NCI-H146 (cell line): ENCODE data around the gene NCMAP.
A peak's percentile ranks its signal among the peaks of the same experiment; 100 is the strongest.

Experiments
- DNase-seq: peaks from one replicate; lab custom pipeline; 2025; lab: John Stamatoyannopoulos, UW

Gene NCMAP

GRCh38 chr1:24622218-24622617 lies 66.3 kb downstream of the NCMAP start:
- DNase-seq, result no peak

DNA sequence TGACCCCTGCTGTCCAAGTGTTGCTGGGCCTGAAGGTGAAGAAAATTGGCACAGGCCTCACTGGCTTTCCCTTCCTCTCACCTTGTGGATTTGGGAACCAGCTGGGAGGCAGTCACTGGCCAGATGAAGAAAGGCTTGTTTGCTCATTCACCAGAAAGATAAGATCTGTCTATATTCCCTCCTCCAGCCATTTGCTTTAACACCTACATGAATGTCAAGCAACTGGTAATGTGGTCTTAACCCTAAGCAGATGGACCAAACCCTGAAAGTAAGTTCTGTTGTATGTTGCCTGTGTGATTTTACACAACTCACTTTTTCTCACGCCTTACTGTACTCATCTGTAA lies 76.9 kb downstream of the NCMAP start:
- DNase-seq, result no peak

DNA sequence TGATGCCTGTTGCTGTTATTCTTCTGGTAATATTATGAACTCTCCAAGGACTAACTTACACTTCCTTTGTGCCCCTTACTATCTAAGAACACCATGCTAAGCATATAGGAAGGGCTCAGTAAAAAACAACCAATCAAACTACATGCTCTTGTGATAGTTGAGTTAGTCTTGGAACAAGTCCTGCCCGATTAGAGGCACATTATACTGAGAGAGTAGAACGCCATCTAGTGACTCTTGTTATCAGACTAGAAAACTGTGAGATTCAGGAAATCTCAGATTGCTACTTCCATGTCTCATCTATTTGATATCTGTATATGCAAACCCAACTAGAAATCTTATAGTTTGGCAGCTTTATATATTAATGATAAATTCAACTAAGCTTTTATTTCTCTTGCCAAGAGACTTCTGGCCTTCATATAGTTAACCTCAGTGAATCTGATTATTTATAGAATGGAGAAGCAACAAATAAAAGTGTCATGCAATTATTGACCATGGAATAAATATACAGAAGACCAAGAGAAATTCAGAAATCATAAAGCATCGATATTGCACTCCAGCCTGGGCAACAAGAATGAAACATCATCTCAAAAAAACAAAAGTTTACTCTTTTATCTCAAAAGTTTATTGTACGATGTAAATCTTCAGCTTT lies 79.4 kb downstream of the NCMAP start:
- peak; percentile 38 for DNase-seq

- no peak for DNase-seq
Observed at GRCh38 chr1:24636661-24637357, 80.9 kb downstream of the NCMAP start.

GRCh38 chr1:24639094-24639493 lies 83.2 kb downstream of the NCMAP start:
- no peak for DNase-seq

- DNase-seq, result no peak
Observed at GRCh38 chr1:24639881-24640280, 84.0 kb downstream of the NCMAP start.

GRCh38 chr1:24640288-24640687 lies 84.4 kb downstream of the NCMAP start:
- no peak for DNase-seq

DNA sequence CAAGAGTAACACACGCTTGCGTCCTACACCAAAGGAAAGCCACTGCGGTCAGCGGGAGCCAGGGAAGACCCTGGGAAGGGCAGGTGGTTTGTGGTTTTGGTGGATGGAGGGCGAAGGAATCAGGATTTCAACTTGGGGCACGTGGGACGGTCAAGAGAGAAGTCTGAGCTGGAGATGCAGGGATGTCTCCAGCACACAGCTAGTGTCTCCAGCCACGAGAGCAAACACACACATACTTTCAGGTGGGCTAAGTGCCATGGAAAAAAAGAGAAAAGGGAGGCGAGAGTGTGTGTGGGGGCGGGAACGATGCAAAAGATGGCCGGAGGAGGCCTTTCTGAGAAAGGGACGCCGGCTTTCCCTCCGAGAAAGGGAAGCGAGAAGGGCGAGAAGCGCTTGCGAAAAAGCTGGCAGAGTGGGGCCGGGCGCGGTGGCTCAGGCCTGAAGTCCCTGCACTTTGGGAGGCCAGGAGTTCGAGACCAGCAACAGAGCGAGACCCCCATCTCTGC lies 85.8 kb downstream of the NCMAP start:
- peak; percentile 10 for DNase-seq

- DNase-seq, result peak; percentile 99
Observed at GRCh38 chr1:24642481-24643362, 86.8 kb downstream of the NCMAP start, which contains the start of gene SRRM1. Gene SRRM1, plus strand, starts transcription at chr1:24643302. Its CDS starts 25 bp downstream, at chr1:24643327.

DNA sequence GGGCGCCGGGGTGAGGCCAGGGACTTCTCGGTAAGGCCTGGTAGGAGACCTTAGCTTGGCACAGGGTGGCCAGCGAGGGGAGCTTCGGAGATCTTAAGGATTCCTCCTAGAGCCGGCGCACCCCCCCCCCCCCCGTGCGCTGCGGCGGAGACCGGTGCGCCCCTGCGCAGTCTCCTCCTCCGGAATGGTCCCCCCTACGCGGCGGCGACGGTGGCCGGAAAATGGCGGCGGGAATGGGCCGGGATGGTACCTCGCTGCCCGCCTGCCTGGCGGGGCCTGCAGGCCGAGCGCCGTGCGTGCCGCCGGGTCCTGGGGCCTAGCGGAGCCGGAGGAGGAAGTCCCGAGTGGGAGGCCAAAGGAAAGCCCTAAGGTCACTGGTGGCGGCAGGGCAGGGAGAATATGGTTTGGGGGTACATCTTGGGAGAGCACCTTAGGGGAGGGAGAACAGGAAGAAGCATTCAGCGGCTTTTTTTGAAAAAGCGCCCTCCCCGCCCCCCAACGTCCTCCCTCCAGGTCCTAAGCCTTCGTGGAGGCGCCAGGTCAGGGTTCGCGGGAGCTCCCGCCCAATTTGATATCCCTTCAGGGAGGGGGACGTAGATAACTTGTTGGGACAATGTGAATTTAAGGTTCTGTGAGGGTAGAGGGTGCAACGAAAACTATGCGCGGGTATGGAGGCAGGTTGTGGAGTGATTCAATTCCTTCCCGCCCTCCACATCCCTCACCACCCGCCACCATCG lies 87.6 kb downstream of the NCMAP start:
- peak; percentile 29 for DNase-seq

DNA sequence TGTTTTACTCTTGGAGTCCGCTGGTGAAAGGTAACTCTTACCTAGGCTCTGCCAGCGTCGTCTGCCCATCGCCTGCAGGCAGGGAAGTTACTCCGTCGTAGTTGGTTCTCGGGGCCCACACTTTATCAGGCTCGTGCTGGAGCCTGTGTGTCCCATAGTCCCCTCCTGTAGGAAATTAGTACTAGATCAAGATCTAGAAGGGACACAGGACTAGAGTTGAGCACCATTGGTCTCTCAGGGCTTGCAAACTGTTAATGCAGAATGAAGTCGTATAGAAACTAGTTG lies 88.2 kb downstream of the NCMAP start:
- DNase-seq, result peak; percentile 19

DNA sequence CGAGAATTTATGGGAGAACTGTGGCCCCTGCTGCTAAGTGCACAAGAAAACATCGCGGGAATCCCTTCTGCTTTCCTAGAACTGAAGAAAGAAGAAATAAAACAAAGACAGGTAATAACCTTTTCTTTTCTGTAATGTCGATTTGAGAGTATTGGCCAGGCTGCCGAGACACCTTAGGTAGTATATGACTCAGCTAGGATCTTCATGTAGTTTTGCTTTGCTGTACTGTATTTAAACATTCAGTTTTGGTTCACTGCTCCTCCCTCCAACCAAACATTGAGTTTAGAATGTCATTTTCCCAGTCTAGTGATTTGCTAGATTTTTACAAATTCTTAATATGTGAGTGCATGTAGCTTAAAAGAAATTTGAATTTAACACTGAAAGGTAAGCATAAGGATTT lies 93.0 kb downstream of the NCMAP start:
- DNase-seq, result no peak

DNA sequence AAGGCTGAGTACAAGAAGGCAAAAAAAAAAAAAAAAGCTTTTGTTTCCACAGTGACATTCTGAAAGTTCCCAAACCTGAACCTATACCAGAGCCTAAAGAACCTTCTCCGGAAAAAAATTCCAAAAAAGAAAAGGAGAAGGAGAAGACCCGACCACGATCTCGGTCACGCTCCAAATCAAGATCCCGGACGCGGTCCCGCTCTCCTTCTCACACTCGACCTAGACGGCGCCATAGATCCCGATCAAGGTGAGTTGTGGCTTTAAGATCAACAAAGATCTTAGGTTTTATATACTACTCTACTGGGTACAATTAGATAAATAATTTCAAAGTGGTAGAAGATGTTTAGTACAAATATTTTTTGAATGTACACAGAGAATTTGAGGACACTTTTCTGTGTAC lies 96.5 kb downstream of the NCMAP start:
- DNase-seq, result no peak

GRCh38 chr1:24654010-24654409 lies 98.1 kb downstream of the NCMAP start:
- no peak for DNase-seq

DNA sequence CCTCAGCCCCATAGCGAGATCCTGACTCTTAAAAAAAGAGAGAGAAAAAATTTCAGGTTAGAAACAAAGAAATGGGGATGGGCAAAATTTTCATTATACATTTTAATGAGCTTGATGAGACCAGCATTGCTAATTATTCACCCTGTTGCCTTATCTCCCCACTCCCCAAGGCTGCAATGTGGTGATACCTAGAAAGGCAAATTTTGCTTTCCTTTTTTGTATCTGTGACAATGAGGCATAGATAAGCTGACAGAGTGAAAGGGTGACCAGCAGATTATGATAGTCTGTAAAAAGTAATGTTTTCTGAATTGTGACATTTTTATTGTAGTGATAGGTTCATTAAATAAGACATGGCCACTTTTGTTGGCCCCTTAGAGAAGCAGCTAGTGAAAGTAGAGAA lies 100.2 kb downstream of the NCMAP start:
- no peak for DNase-seq

DNA sequence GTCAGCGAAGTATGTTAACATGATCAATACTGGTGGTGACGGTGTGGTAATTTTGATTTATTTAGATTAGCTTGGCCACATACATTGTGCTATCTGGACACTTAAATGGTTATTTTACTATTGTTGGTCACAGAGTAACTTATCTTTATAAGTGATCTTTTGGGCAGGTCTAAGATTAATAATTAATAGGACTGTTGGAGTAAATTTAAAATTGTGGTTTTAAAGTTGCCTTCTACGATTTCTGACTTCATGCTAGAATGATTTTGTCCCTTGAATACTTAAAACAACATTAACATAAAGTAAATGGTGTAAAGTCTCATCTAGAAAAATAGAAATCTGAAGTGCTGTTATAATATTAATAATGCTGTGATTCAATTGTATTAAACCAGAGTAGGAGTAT lies 101.9 kb downstream of the NCMAP start:
- no peak for DNase-seq
